PC-9 (cell line): ENCODE results near the gene GRB2.

Experiments
- CTCF ChIP-seq: fragments of 200-600 bp; sonication (generic); conservative IDR thresholded peaks from 2 replicates; pipeline ENCODE4 v1.6.1; 2017; ENCODE audit warnings: mixed run types, antibody characterized with exemption, mild to moderate bottlenecking, moderate library complexity
- EZH2 ChIP-seq: fragments of 200-600 bp; sonication (generic); IDR thresholded peaks from 2 replicates; pipeline ENCODE4 v1.8.0; 2017; ENCODE audit warnings: antibody characterized with exemption, low read depth

GRCh38 chr17:75288770-75289114, 116.7 kb downstream of the GRB2 start:
- TF ChIP-seq CTCF (no peak), EZH2 (no peak)
